H1 (cell line): ENCODE results near the gene DYNC2I2. TPM values are rescaled to one million over a fixed set of nuclear protein-coding genes. Genes with fewer than 3 reads are reported as not detected.

Experiments
- CTCF ChIA-PET: fragments of 300-600 bp; sonication (Branson Sonifier 250); formaldehyde crosslinking; loops from one replicate; lab custom pipeline; 2021; ENCODE audit not compliant: partially characterized antibody; lab: Charles Lee
- POLR2A ChIA-PET: fragments of 300-600 bp; sonication (Branson Sonifier 250); formaldehyde crosslinking; loops from one replicate; lab custom pipeline; 2021; ENCODE audit warnings: inconsistent platforms; ENCODE audit not compliant: partially characterized antibody; lab: Charles Lee
- DNase-seq, 2 experiments: peaks; one replicate each; pipeline versions ENCODE4 v3.0.0 to v3.0.0-alpha.2; 2010 to 2022; ENCODE audit warnings: low spot score in 2 of 2, low read depth in 1 of 2, mixed read lengths in 1 of 2
- FAIRE-seq: peaks from 2 replicates; lab custom pipeline; 2011; peaks lifted over from hg19 to GRCh38; lab: Jason Lieb, UNC
- H2AFZ ChIP-seq: 2 replicates; pipeline ENCODE4 v1.8.1; 2012; ENCODE audit warnings: low read length, inconsistent platforms
- H2AK5ac ChIP-seq: 2 replicates; pipeline ENCODE4 v1.6.1; 2013; ENCODE audit warnings: low read depth, low read length
- H2BK120ac ChIP-seq: replicated peaks from 2 replicates; pipeline ENCODE3; 2013; ENCODE audit warnings: low read depth, low read length, inconsistent platforms
- H2BK12ac ChIP-seq: 2 replicates; pipeline ENCODE4 v1.6.1; 2013; ENCODE audit warnings: low read depth, low read length
- H2BK15ac ChIP-seq: 2 replicates; pipeline ENCODE4 v1.6.1; 2013; ENCODE audit warnings: low read length
- H2BK20ac ChIP-seq: 2 replicates; pipeline ENCODE4 v1.6.1; 2013; ENCODE audit warnings: low read length
- H2BK5ac ChIP-seq: 2 replicates; pipeline ENCODE4 v1.6.1; 2013; ENCODE audit warnings: low read depth, low read length
- H3K14ac ChIP-seq: 2 replicates; pipeline ENCODE4 v1.6.1; 2013; ENCODE audit warnings: inconsistent platforms; ENCODE audit not compliant: insufficient read length
- H3K18ac ChIP-seq: 2 replicates; pipeline ENCODE4 v1.6.1; 2013; ENCODE audit warnings: low read length; ENCODE audit errors: extremely low read depth
- H3K23ac ChIP-seq: 2 replicates; pipeline ENCODE4 v1.6.1; 2013; ENCODE audit warnings: inconsistent platforms; ENCODE audit not compliant: insufficient read length
- H3K23me2 ChIP-seq: 2 replicates; pipeline ENCODE4 v1.6.1; 2013; ENCODE audit warnings: low read depth, low read length
- H3K27ac ChIP-seq: 2 replicates; pipeline ENCODE4 v1.6.1; 2011; ENCODE audit warnings: low read depth, low read length, inconsistent platforms
- H3K27me3 ChIP-seq, 4 experiments: replicated peaks in 1 of 4; 1 replicate in 1 of 4; 2 replicates in 3 of 4; pipeline versions ENCODE4 v1.6.1 to v1.8.1; 2011 to 2013; ENCODE audit warnings: low read length in 3 of 4, mild to moderate bottlenecking in 3 of 4, inconsistent platforms in 2 of 4, mixed read lengths in 2 of 4, moderate library complexity in 1 of 4; ENCODE audit not compliant: control insufficient read depth in 3 of 4, insufficient read depth in 3 of 4; ENCODE audit errors: extremely low read depth in 1 of 4
- H3K36me3 ChIP-seq, 4 experiments: 2 replicates each; pipeline versions ENCODE4 v1.6.1 to v1.8.1; 2011 to 2013; ENCODE audit warnings: mild to moderate bottlenecking in 4 of 4, low read length in 3 of 4, moderate library complexity in 2 of 4, control low read depth in 1 of 4, inconsistent platforms in 1 of 4; ENCODE audit not compliant: insufficient read depth in 4 of 4, control insufficient read depth in 2 of 4
- H3K4ac ChIP-seq: replicated peaks from 2 replicates; pipeline ENCODE3; 2013; ENCODE audit warnings: low read length, low read depth, mixed read lengths, inconsistent platforms; ENCODE audit not compliant: insufficient read length
- H3K4me1 ChIP-seq, 4 experiments: replicated peaks in 1 of 4; 1 replicate in 1 of 4; 2 replicates in 3 of 4; pipeline versions ENCODE4 v1.6.1 to v1.8.1; 2011 to 2013; ENCODE audit warnings: low read length in 3 of 4, inconsistent platforms in 2 of 4, mixed read lengths in 1 of 4; ENCODE audit not compliant: insufficient read depth in 4 of 4, control insufficient read depth in 3 of 4
- H3K4me2 ChIP-seq, 2 experiments: 2 replicates each; pipeline versions ENCODE4 v1.6.1 to v1.8.1; 2011 to 2013; ENCODE audit warnings: low read depth in 2 of 2, low read length in 2 of 2, control low read depth in 1 of 2, inconsistent platforms in 1 of 2, mild to moderate bottlenecking in 1 of 2; ENCODE audit not compliant: insufficient read depth in 1 of 2
- H3K4me3 ChIP-seq, 4 experiments: fragments of 200-600, 300-600 bp in 1 of 4; sonication (generic), shearing (Covaris generic), sonication (Bioruptor Twin) in 1 of 4; 2 replicates each; pipeline versions ENCODE4 v1.5.1 to v1.8.1; 2011 to 2016; ENCODE audit warnings: low read length in 4 of 4, low read depth in 3 of 4, control low read depth in 2 of 4, inconsistent platforms in 2 of 4, mild to moderate bottlenecking in 2 of 4, mixed read lengths in 1 of 4, moderate library complexity in 1 of 4; ENCODE audit not compliant: insufficient read depth in 2 of 4; ENCODE audit errors: extremely low read depth in 1 of 4
- H3K56ac ChIP-seq: replicated peaks from 2 replicates; pipeline ENCODE3; 2013; ENCODE audit warnings: low read depth, mild to moderate bottlenecking, mixed read lengths, low read length, inconsistent platforms; ENCODE audit not compliant: insufficient read length
- H3K79me1 ChIP-seq: 2 replicates; pipeline ENCODE4 v1.6.1; 2013; ENCODE audit warnings: low read depth, low read length, control low read depth
- H3K79me2 ChIP-seq, 2 experiments: 2 replicates each; pipeline versions ENCODE4 v1.6.1 to v1.8.1; 2012 to 2013; ENCODE audit warnings: low read length in 2 of 2, mild to moderate bottlenecking in 2 of 2, inconsistent platforms in 1 of 2; ENCODE audit not compliant: insufficient read depth in 2 of 2, control insufficient read depth in 1 of 2
- H3K9ac ChIP-seq, 4 experiments: replicated peaks in 1 of 4; 1 replicate in 1 of 4; 2 replicates in 3 of 4; pipeline versions ENCODE4 v1.6.1 to v1.8.1; 2011 to 2013; ENCODE audit warnings: low read depth in 3 of 4, low read length in 3 of 4, control low read depth in 2 of 4, mild to moderate bottlenecking in 2 of 4, moderate library complexity in 2 of 4, inconsistent platforms in 1 of 4; ENCODE audit errors: extremely low read depth in 1 of 4
- H3K9me3 ChIP-seq, 2 experiments: 2 replicates each; pipeline versions ENCODE4 v1.6.1 to v1.8.1; 2012 to 2013; ENCODE audit warnings: mild to moderate bottlenecking in 2 of 2, moderate library complexity in 2 of 2, control low read depth in 1 of 2, inconsistent platforms in 1 of 2, low read depth in 1 of 2, low read length in 1 of 2, mixed read lengths in 1 of 2; ENCODE audit not compliant: insufficient read depth in 2 of 2
- H4K20me1 ChIP-seq, 2 experiments: replicated peaks in 1 of 2; 2 replicates each; pipeline versions ENCODE3 to v1.8.1; 2011 to 2013; ENCODE audit warnings: inconsistent platforms in 2 of 2, low read length in 2 of 2, mild to moderate bottlenecking in 1 of 2; ENCODE audit not compliant: insufficient read depth in 2 of 2, control insufficient read depth in 1 of 2
- H4K5ac ChIP-seq: 2 replicates; pipeline ENCODE4 v1.6.1; 2013; ENCODE audit warnings: low read length, low read depth, mixed read lengths, inconsistent platforms; ENCODE audit not compliant: insufficient read length
- H4K8ac ChIP-seq: 2 replicates; pipeline ENCODE4 v1.8.0; 2013; ENCODE audit warnings: mild to moderate bottlenecking, moderate library complexity, low read length, inconsistent platforms; ENCODE audit not compliant: insufficient read depth; ENCODE audit errors: extremely low read depth
- H4K91ac ChIP-seq: replicated peaks from 2 replicates; pipeline ENCODE3; 2013; ENCODE audit warnings: low read length, mixed read lengths, inconsistent platforms; ENCODE audit not compliant: insufficient read length
- CEBPB ChIP-seq: IDR thresholded peaks from 2 replicates; pipeline ENCODE4 v1.6.1; 2012; ENCODE audit warnings: low read depth, low read length
- GABPA ChIP-seq: IDR thresholded peaks from 2 replicates; pipeline ENCODE4 v1.6.1; 2011; ENCODE audit warnings: mild to moderate bottlenecking, low read length, moderate library complexity, borderline replicate concordance; ENCODE audit not compliant: insufficient read depth
- SP2 ChIP-seq: IDR thresholded peaks from 2 replicates; pipeline ENCODE4 v1.6.1; 2012; ENCODE audit warnings: mild to moderate bottlenecking, low read length, inconsistent platforms
- WGBS, 2 experiments: shearing (Covaris generic) in 1 of 2; methylation state at CpG; one replicate each; pipeline versions ENCODE4 v1.1.6 to v1.1.7; 2013 to 2015; ENCODE audit warnings: low lambda C conversion rate in 2 of 2, mixed read lengths in 2 of 2, inconsistent platforms in 1 of 2, low coverage in 1 of 2, missing lambda C conversion rate in 1 of 2; ENCODE audit not compliant: insufficient replicate concordance in 2 of 2, insufficient coverage in 1 of 2, insufficient read length in 1 of 2; ENCODE audit errors: extremely low coverage in 1 of 2, missing lambda C conversion rate in 1 of 2; 5-methylcytosine and 5-hydroxymethylcytosine counted together
- polyA plus RNA-seq, 7 experiments: library from polyadenylated mRNA; depleted of rRNA in 3 of 7; stranded (reverse) in 5 of 7; unstranded in 2 of 7; fragments of >200 nt in 5 of 7; fragments of 200-250 nt in 2 of 7; gene quantifications; 1 replicate in 5 of 7; 2 replicates in 1 of 7; 4 replicates in 1 of 7; pipeline versions ENCODE4 v1.2.1 to v1.2.3, GENCODE V29; 2011 to 2013; ENCODE audit warnings: missing spikeins in 2 of 7, mixed read lengths in 2 of 7
- total RNA-seq: library from RNA; stranded (reverse); fragmentation: NEBNext Ultra II Directional; extraction: Animal tissue kit (Norgen Biotek cat#: 25700); gene quantifications from 2 replicates; pipeline ENCODE4 v1.2.1, GENCODE V29; 2021
- TF ChIP-seq, protein P1 (sequence below), 3 experiments: IDR thresholded peaks; 1 replicate in 2 of 3; 2 replicates in 1 of 3; pipeline versions ENCODE4 v1.5.1 to v1.6.1; 2011; ENCODE audit warnings: low read length in 3 of 3, mild to moderate bottlenecking in 3 of 3, inconsistent platforms in 2 of 3, low read depth in 1 of 3, moderate library complexity in 1 of 3; ENCODE audit not compliant: insufficient read depth in 1 of 3; ENCODE audit errors: control extremely low read depth in 1 of 3
- TF ChIP-seq, protein P2 (sequence below): IDR thresholded peaks from 2 replicates; pipeline ENCODE4 v1.6.1; 2012; ENCODE audit warnings: low read length, inconsistent platforms

DYNC2I2 gene
- total and polyA plus RNA-seq, 2 of the 8 experiments (the other 6 are each of a cell fraction or from before 2014, with no cell fraction given), result 58.0 to 78.5 TPM

DNA sequence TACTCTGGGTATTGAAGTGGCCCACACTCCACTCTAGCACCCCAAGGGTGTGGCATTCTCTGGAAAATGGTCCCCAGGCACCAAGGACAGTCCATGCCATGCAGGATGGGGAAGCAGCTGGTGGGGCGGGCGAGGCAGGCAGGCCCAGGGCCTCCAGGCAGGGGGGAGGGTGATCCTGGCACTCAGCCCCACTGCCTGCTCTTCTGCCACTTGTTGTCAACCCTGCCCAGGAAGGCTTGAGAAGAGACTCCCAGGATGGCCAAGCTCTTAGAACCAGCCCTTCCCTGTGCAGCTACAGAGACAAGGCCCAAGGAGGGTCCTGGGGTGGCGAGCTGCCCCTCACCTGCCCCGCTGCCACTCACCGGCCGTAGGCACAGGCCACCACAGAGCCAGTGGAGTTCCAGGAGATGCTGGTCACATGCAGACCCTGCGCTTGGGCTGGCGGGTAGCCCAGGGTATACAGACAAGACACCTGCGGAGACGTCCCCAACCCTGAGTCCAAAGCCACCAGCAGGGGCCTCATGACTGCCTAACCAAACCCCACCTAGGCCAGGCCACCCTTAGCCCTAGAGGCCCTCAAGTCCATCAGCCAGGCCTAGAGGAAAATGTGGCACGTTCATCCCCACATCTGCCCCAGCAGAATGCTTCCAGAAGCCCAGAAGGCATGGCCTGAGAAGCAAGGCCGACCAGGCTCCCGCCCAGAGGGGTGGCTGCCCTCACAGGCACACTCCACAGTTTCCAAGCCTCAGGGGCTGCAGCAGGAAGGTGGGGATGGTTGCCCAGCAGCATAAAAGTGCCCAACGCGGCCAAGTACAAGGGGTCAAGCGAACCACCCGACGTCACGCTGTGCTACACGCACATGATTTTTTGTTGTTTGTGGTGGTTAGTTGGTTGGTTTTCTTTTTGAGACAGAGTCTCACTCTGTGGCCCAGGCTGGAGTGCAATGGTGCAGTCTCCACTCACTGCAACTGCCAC is 19.8 kb downstream of the DYNC2I2 start:
- Histone ChIP-seq H3K23ac (no peak overlapping the region), H3K4me1 (peaks cover 0 to 14% (median 11%) of the 10 kb centered on the region in 4 experiments; a peak in 5 of 7 replicates), H3K23me2 (no peaks in the 10 kb centered on the region), H4K20me1 (peaks cover 5 to 22% of the 10 kb centered on the region in 2 experiments), H4K5ac (no peak overlapping the region), H2BK20ac (no peak overlapping the region), H2BK15ac (no peak overlapping the region; the same call in 1 of the 2 replicates), H2BK5ac (peak overlapping the region; percentile 88), H2BK120ac (no peak overlapping the region), H3K9me3 (no peaks in the 10 kb centered on the region), H3K79me2 (no peaks in the 10 kb centered on the region; a peak in 1 of 4 replicates), H4K8ac (peak overlapping the region; percentile 39; the same call in 1 of the 2 replicates), H2BK12ac (peak overlapping the region; percentile 84; the same call in 1 of the 2 replicates), H3K27me3 (no peaks in the 10 kb centered on the region), H4K91ac (no peak overlapping the region), H3K27ac (peak overlapping the region; percentile 33; the same call in 1 of the 2 replicates), H3K4ac (no peak overlapping the region), H2AK5ac (no peak overlapping the region), H3K18ac (no peak overlapping the region; the same call in 1 of the 2 replicates), H2AFZ (no peak overlapping the region), H3K79me1 (peaks cover 10% of the 10 kb centered on the region; the same call in 1 of the 2 replicates), H3K56ac (no peak overlapping the region), H3K9ac (no peak overlapping the region), H3K4me3 (no peak overlapping the region), H3K36me3 (peaks cover 24 to 40% (median 34%) of the 10 kb centered on the region in 4 experiments; a peak in 6 of 8 replicates), H3K14ac (no peak overlapping the region), H3K4me2 (no peak overlapping the region)
- CTCF ChIA-PET, result interaction anchor here (0.7 to 4.1 kb wide), 17 partner anchors 10 to 222 kb away, joined by 3 to 37 read pairs (median 4); no protein-coding TSS in a partner anchor
- DNase-seq (no peak), FAIRE-seq (no peak)
- POLR2A ChIA-PET, result interaction anchor here (0.6 to 15.6 kb wide), 11 partner anchors 13 to 336 kb away, joined by 3 to 313 read pairs (median 4); partner anchors contain the start of genes PKN3, SET and SPOUT1
- no peak for TF ChIP-seq SP2
- TF ChIP-seq, protein P1, sequence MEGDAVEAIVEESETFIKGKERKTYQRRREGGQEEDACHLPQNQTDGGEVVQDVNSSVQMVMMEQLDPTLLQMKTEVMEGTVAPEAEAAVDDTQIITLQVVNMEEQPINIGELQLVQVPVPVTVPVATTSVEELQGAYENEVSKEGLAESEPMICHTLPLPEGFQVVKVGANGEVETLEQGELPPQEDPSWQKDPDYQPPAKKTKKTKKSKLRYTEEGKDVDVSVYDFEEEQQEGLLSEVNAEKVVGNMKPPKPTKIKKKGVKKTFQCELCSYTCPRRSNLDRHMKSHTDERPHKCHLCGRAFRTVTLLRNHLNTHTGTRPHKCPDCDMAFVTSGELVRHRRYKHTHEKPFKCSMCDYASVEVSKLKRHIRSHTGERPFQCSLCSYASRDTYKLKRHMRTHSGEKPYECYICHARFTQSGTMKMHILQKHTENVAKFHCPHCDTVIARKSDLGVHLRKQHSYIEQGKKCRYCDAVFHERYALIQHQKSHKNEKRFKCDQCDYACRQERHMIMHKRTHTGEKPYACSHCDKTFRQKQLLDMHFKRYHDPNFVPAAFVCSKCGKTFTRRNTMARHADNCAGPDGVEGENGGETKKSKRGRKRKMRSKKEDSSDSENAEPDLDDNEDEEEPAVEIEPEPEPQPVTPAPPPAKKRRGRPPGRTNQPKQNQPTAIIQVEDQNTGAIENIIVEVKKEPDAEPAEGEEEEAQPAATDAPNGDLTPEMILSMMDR (IDR thresholded peaks at IDR 0.05; ENCODE audit: control extremely low read depth in 1 of 3, insufficient read depth in 1 of 3, low read depth in 1 of 3, low read length in 3 of 3), result peak in 1 of 3 experiments; percentile 2; a peak in 1 of 4 replicates
- no peak for TF ChIP-seq CEBPB
- no peak for TF ChIP-seq GABPA
- TF ChIP-seq, protein P2, sequence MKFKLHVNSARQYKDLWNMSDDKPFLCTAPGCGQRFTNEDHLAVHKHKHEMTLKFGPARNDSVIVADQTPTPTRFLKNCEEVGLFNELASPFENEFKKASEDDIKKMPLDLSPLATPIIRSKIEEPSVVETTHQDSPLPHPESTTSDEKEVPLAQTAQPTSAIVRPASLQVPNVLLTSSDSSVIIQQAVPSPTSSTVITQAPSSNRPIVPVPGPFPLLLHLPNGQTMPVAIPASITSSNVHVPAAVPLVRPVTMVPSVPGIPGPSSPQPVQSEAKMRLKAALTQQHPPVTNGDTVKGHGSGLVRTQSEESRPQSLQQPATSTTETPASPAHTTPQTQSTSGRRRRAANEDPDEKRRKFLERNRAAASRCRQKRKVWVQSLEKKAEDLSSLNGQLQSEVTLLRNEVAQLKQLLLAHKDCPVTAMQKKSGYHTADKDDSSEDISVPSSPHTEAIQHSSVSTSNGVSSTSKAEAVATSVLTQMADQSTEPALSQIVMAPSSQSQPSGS, result no peak
- 93% methylated on average over 20 of the region's 20 CpGs; no CpG with 5 or more reads in 1 of the 2 experiments for WGBS, 2 experiments
